Activated CD4-positive, alpha-beta T cell treated with anti-CD3 and anti-CD28 coated beads for 24 hours (primary cell): ENCODE measurements around the gene RAB11FIP2.

Experiments used
- DNase-seq, 2 donors: peaks; one replicate each; pipeline ENCODE4 v3.0.0-alpha.2; 2020; ENCODE audit warnings: low read depth in 2 of 2

The RAB11FIP2 gene

DNA sequence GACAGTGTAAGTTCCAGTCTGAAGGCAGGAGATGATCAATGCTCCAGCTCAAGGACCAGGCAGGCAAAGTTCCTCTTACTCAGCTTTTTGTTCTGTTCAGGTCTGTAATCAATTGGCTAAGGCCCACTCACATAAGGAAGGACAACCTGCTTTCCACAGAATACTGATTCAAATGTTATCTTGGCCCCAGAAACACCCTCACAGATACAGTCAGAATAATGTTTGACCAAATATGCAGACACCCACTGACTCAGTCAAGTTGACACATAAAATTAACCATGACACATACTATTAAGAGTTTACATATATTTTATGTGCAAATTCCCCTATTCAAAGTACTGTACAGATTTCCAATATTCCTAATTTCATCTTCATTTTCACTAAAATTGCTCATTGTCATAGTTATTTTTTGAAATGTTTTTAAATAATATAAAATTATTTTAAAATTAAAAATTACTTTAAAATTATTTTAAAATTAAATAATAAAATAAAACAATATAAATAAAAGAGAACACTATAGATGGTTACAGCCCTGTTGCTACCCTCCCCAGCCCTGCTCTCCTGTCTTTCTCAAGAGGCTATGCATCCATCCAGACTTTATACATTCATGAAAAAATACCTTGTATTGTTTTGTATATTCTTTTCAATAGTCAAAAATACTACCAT, 59.4 kb downstream of the RAB11FIP2 start:
- no peak for DNase-seq

DNA sequence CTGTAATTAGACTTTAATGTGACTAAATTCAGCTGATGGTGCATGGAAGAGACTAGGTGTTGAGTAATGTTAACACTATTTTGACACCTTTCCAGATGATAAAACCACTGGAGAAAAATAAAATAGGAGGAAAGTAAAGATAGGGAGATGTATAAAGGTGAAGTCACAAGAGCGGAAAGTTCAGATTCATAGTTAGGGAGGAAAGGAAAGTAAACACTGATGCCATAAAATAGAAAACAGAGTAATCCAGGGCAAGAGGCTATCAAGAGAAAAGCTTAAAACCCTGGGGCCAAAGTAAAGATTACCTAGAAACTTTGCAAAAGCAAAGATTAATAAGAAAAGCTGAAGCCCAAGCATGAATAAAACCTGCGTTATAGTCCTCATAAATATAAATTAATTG, 62.8 kb downstream of the RAB11FIP2 start:
- DNase-seq, result no peak

GRCh38 chr10:117980755-117981702, 65.7 kb downstream of the RAB11FIP2 start:
- DNase-seq, result no peak

- no peak for DNase-seq
Measured at GRCh38 chr10:117980216-117980615, 66.5 kb downstream of the RAB11FIP2 start.

- DNase-seq, result no peak
Measured at GRCh38 chr10:117972168-117972837, 74.4 kb downstream of the RAB11FIP2 start.

- no peak for DNase-seq
Measured at GRCh38 chr10:117970962-117971361, 75.8 kb downstream of the RAB11FIP2 start.

DNA sequence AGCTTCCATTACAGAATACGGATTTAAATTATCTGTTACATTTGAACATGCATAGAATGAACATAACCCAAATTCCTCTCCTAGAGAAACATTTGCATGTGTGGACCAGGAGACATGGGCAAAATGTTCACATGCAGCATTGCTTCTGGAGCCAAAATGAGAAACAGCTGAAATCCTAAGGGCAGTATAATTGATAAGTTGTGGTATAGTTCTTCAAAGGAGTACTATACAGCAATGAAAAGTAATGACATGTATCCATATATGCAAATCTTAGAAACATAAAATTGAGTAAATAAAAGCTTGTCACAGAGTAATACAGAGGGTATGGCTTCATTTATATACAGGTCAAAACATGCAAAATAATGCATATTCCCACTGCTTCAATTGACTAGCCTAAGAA, 77.1 kb downstream of the RAB11FIP2 start:
- no peak for DNase-seq

GRCh38 chr10:117968354-117969182, 78.2 kb downstream of the RAB11FIP2 start:
- no peak for DNase-seq

- DNase-seq, result no peak
Measured at GRCh38 chr10:117967149-117967650, 79.5 kb downstream of the RAB11FIP2 start.

GRCh38 chr10:117965984-117966383, 80.8 kb downstream of the RAB11FIP2 start:
- DNase-seq, result no peak

DNA sequence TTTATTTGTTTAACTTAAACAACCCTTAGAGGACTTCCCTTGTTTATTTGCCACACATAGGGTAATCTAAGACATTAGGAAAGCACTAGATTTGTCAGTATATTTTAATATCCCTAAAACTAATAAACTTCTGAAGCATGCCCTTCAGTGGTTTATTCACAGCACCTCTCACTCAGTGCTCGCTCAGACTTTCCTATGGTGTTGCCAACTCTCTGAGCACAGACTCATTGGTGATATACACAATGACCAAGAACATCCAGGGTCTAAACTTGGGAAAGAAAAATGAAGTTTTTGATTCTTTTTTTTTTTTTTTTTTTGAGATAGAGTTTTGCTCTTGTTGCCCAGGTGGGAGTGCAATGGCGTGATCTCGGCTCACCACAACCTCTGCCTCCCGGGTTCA, 82.2 kb downstream of the RAB11FIP2 start:
- no peak for DNase-seq

DNA sequence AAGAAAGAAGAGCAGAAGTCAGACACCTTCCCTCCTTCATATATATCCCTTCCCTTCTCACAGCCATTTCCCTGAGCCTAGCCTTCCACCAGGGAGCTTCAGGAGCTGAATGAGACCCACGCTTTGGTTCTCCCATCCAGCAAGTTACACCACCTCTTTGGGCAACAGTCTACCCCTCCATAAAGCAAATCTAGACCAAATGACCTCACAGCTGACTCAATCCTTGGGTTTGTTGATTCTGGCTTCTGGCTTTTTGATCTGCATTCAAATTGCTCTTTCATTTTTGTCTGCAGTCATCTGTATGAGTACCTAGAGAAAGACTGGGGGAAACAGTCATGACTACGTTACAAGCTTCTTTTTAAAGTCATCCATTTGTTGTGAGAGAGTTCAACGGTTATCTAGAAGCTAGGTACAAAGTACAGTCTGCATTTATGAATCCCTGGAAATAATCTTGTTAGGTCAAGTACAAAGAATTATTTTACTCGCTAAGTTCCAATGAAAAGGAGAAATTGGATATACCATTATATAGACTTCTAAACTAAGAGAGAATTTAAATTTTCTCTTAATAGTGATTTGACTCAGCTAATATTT, 86.3 kb downstream of the RAB11FIP2 start:
- DNase-seq, result no peak

- DNase-seq, result no peak
Measured at GRCh38 chr10:117956972-117957371, 89.8 kb downstream of the RAB11FIP2 start.

GRCh38 chr10:117955176-117955575, 91.6 kb downstream of the RAB11FIP2 start:
- no peak for DNase-seq
